ENCODE data around the gene RPRD1B. TPM values are rescaled to one million over a fixed set of nuclear protein-coding genes. Genes with fewer than 3 reads are reported as not detected.

The RPRD1B gene
- total and polyA plus RNA-seq, 2 experiments from 2014 or later = 31.0 to 43.5 TPM

DNA sequence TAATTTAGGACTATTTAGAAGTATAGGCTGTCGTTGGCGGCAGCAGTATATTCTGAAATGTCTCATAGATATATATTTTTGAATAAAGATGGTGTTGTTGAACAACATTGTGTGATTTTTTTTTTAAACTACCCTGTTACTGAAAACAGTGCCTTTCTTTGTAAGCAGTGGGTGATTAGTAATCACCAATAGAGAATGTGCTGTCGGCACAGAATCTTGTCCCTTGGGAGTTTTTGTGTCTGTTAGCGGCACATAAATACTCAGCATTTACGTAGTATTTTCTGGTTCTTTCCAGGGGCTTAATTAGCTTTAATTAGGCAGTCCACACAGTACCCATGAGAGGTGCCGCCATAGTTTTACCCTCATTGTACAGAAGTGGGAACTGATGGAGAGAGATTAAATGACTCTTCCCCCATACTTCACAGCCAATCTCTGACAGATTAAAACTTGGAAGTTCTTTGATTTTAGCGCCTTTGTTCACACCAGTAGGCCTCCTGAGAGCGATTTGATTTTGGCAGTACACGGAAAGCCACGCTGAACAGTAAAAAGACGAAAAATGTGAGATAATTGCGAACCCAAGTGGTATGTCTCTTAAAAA lies 58.8 kb downstream of the RPRD1B start:
- H3K27ac ChIP-seq = peak overlapping the region; percentile 100
- TF ChIP-seq, protein P1, sequence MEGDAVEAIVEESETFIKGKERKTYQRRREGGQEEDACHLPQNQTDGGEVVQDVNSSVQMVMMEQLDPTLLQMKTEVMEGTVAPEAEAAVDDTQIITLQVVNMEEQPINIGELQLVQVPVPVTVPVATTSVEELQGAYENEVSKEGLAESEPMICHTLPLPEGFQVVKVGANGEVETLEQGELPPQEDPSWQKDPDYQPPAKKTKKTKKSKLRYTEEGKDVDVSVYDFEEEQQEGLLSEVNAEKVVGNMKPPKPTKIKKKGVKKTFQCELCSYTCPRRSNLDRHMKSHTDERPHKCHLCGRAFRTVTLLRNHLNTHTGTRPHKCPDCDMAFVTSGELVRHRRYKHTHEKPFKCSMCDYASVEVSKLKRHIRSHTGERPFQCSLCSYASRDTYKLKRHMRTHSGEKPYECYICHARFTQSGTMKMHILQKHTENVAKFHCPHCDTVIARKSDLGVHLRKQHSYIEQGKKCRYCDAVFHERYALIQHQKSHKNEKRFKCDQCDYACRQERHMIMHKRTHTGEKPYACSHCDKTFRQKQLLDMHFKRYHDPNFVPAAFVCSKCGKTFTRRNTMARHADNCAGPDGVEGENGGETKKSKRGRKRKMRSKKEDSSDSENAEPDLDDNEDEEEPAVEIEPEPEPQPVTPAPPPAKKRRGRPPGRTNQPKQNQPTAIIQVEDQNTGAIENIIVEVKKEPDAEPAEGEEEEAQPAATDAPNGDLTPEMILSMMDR (IDR thresholded peaks at IDR 0.05; ENCODE audit: low read depth, low read length) = no peak

DNA sequence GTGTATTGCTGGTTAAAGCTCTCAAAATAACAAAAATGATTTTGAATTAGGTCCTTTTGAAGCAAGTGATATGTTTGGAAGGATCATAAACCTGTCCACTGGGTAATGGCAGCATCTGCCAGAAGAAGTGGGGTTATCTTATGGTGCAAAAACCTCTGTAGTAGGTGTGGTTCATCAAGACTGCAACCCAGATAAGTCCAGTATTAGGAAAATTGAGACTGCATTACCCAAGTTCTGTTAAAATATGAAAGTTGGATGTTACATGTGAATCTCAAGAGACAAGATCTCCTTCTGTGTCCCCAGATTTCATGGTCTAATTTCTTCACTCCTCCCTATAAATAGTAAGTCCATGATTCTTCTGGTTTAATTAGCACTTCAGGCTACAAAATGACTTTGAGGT lies 59.4 kb downstream of the RPRD1B start:
- Histone ChIP-seq H3K27me3 (no peaks in the 10 kb centered on the region), H3K4me1 (ENCODE audit: low read depth) (peaks cover 36% of the 10 kb centered on the region), H3K27ac (peak overlapping the region; percentile 100), H3K4me3 (no peak overlapping the region), H3K36me3 (peaks cover 17% of the 10 kb centered on the region), H3K9me3 (ENCODE audit: low read depth) (no peaks in the 10 kb centered on the region)
- TF ChIP-seq, protein P1 (IDR thresholded peaks at IDR 0.05; ENCODE audit: low read depth, low read length) = no peak
- no peak for DNase-seq (ENCODE audit: low read depth in 1 of 2, low spot score in 1 of 2)

More for the DNA sequence above, 58.8 kb downstream of the RPRD1B start:
- H3K4me3 ChIP-seq = no peak overlapping the region
- peak in 1 of 2 donors; percentile 37 for DNase-seq (ENCODE audit: low read depth in 1 of 2, low spot score in 1 of 2)
- peaks cover 17% of the 10 kb centered on the region for H3K36me3 ChIP-seq
- H3K9me3 ChIP-seq (ENCODE audit: low read depth) = no peaks in the 10 kb centered on the region
- H3K27me3 ChIP-seq = no peaks in the 10 kb centered on the region
- H3K4me1 ChIP-seq (ENCODE audit: low read depth) = peaks cover 36% of the 10 kb centered on the region

GRCh38 chr20:38093641-38094077 lies 60.1 kb downstream of the RPRD1B start:
- DNase-seq (ENCODE audit: low read depth in 1 of 2, low spot score in 1 of 2) = no peak
- TF ChIP-seq, protein P1 (IDR thresholded peaks at IDR 0.05; ENCODE audit: low read depth, low read length) = no peak
- Histone ChIP-seq H3K27me3 (no peaks in the 10 kb centered on the region), H3K36me3 (peaks cover 17% of the 10 kb centered on the region), H3K4me3 (no peak overlapping the region), H3K9me3 (ENCODE audit: low read depth) (no peaks in the 10 kb centered on the region), H3K27ac (no peak overlapping the region), H3K4me1 (ENCODE audit: low read depth) (peaks cover 35% of the 10 kb centered on the region)

DNA sequence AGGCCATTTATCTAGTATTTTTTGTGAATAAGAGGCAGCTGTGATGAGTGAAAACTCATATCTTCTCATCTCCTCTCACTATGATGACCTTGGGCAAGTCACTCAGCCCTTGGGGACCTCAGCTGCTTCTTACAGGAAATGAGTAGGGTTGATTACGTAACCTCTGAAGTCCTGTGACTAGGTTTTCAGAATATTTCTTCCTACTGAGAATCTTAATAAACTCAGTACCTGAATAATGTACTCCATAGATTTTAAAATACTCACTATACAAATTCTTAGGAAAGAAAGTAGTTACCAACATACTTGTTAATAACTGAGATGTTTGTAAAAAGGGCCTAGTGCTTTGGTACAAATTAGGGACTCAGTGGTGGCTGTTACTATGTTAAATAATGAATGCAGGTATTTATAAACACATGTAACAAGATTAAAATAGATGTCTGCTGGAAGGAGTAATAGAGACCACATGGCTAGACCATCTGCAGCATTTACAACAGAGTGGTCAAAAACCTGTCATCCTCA lies 60.9 kb downstream of the RPRD1B start:
- TF ChIP-seq, protein P1 (IDR thresholded peaks at IDR 0.05; ENCODE audit: low read depth, low read length) = no peak
- peak overlapping the region; percentile 32 for H3K27ac ChIP-seq
- no peaks in the 10 kb centered on the region for H3K9me3 ChIP-seq (ENCODE audit: low read depth)
- H3K36me3 ChIP-seq = peaks cover 17% of the 10 kb centered on the region
- H3K4me1 ChIP-seq (ENCODE audit: low read depth) = peaks cover 28% of the 10 kb centered on the region
- H3K27me3 ChIP-seq = no peaks in the 10 kb centered on the region
- peak in 1 of 2 donors; percentile 71 for DNase-seq (ENCODE audit: low read depth in 1 of 2, low spot score in 1 of 2)
- H3K4me3 ChIP-seq = no peak overlapping the region

DNA sequence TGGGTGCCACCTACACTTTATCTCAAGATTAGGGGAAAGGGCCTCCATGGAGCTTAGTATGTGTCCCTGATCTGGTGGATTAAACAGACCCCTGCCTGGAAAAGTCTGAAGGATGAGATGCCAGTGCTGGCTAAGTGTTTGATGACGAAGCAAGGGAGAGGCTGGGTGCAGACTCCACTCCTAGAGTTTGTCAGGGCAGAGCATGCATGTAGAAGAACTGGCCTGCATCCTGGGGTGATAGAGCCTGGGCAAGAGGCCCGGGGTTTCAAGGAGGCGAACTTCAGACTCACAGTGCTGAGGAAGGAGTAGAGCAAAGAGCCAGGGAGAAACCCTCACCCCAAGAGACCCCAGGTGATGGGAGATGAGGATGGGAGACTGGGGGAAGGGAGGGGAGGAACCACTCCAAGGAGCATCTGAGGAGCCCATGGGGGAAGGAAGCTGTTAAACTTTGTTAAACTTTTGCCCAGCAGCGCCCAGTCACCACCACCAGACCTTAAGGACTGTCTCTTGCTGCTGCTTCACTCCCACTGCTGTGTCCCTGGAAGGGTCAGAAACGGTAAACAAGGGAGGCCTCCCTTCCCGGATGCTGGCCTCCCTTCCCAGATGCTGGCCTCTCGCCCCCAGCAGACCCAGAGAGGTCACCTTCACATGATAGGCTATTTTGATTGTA lies 61.6 kb downstream of the RPRD1B start:
- H3K4me1 ChIP-seq (ENCODE audit: low read depth) = peaks cover 28% of the 10 kb centered on the region
- no peak for DNase-seq (ENCODE audit: low read depth in 1 of 2, low spot score in 1 of 2)
- peak overlapping the region; percentile 32 for H3K27ac ChIP-seq
- no peaks in the 10 kb centered on the region for H3K27me3 ChIP-seq
- peaks cover 12% of the 10 kb centered on the region for H3K36me3 ChIP-seq
- TF ChIP-seq, protein P1 (IDR thresholded peaks at IDR 0.05; ENCODE audit: low read depth, low read length) = no peak
- H3K9me3 ChIP-seq (ENCODE audit: low read depth) = no peaks in the 10 kb centered on the region
- H3K4me3 ChIP-seq = no peak overlapping the region
